ENCODE results near the gene ENTPD6.

DNA sequence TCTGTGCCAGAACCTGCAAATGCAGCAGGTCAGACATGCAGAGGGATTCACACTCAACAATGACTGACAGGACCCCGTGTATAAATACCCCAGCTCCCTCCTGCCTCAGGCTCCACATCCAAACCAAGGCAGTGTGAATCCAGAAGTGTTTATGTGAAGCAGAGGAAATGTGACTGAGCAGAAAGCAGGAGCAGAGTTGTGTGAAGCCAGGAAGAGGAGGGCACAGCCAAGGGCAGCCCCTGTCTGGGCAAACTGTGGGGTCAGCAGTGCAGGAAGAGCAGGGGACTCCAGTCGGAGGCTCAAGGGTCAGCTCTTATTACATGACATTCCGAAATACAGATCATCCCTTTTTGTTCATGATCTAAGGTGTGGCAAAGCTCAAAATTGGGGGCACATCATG, 19.3 kb upstream of the ENTPD6 start:
- TF ChIP-seq CTCF (IDR thresholded peaks at IDR 0.05): no peak
- no peak for TF ChIP-seq POLR2AphosphoS5 (IDR thresholded peaks at IDR 0.05)
- no peak for TF ChIP-seq POLR2A (IDR thresholded peaks at IDR 0.05)

All from gastroesophageal sphincter (tissue), 3 donors.